MM.1S (cell line): Measurements from ENCODE around the gene KCNMA1.

Experiments used
- CTCF ChIP-seq: fragments of 300-600 bp; sonication (generic); IDR thresholded peaks from 2 replicates; pipeline ENCODE4 v1.5.1; 2016; ENCODE audit warnings: antibody characterized with exemption, low read length, mixed read lengths
- EZH2 ChIP-seq: fragments of 300-600 bp; sonication (generic); optimal IDR thresholded peaks from 2 replicates; pipeline ENCODE3; 2017; ENCODE audit warnings: low read depth, mild to moderate bottlenecking, antibody characterized with exemption, low read length, mixed read lengths
- EZH2phosphoT487 ChIP-seq: fragments of 300-600 bp; sonication (generic); IDR thresholded peaks from 2 replicates; pipeline ENCODE4 v1.6.1; 2018; ENCODE audit warnings: antibody characterized with exemption, low read length

- TF ChIP-seq CTCF (no peak), EZH2 (no peak), EZH2phosphoT487 (no peak)
Observed at GRCh38 chr10:77592946-77593636, 44.5 kb downstream of the KCNMA1 start.
